Endodermal cell (in vitro differentiated cells): Measurements from ENCODE around the gene AIP. TPM values are rescaled to one million over a fixed set of nuclear protein-coding genes. Genes with fewer than 3 reads are reported as not detected.

Source experiments
- DNase-seq: peaks from one replicate; pipeline ENCODE4 v3.0.0-alpha.2; 2017
- H3K27ac ChIP-seq: 2 replicates; pipeline ENCODE4 v1.5.1; 2013; ENCODE audit warnings: mild to moderate bottlenecking, low read depth, low read length, moderate library complexity
- H3K27me3 ChIP-seq: 2 replicates; pipeline ENCODE4 v1.6.1; 2013; ENCODE audit warnings: mild to moderate bottlenecking, low read length, moderate library complexity; ENCODE audit not compliant: insufficient read depth, control insufficient read depth, poor library complexity, severe bottlenecking
- H3K36me3 ChIP-seq: 2 replicates; pipeline ENCODE4 v1.7.0; 2013; ENCODE audit warnings: mild to moderate bottlenecking, low read length, moderate library complexity; ENCODE audit not compliant: control insufficient read depth, insufficient read depth
- H3K4me1 ChIP-seq: one replicate; pipeline ENCODE4 v1.7.0; 2013; ENCODE audit warnings: low read length; ENCODE audit not compliant: control insufficient read depth, insufficient read depth
- H3K4me3 ChIP-seq: 2 replicates; pipeline ENCODE4 v1.5.1; 2013; ENCODE audit warnings: mild to moderate bottlenecking, low read length, moderate library complexity
- H3K9ac ChIP-seq: 2 replicates; pipeline ENCODE4 v1.6.1; 2013; ENCODE audit warnings: mild to moderate bottlenecking, low read length, moderate library complexity; ENCODE audit not compliant: poor library complexity, severe bottlenecking; ENCODE audit errors: extremely low read depth
- H3K9me3 ChIP-seq: 2 replicates; pipeline ENCODE4 v1.6.1; 2013; ENCODE audit warnings: mild to moderate bottlenecking, low read length, moderate library complexity; ENCODE audit not compliant: control insufficient read depth
- H3K27ac Mint-ChIP-seq: 2 replicates; pipeline ENCODE4 v1.8.0; 2020; ENCODE audit warnings: mixed read lengths
- H3K27me3 Mint-ChIP-seq: 2 replicates; pipeline ENCODE4 v1.8.0; 2021; ENCODE audit warnings: mild to moderate bottlenecking, mixed read lengths; ENCODE audit not compliant: insufficient read depth
- H3K36me3 Mint-ChIP-seq: 2 replicates; pipeline ENCODE4 v1.8.0; 2020; ENCODE audit warnings: low read depth, mixed read lengths
- H3K4me1 Mint-ChIP-seq: 2 replicates; pipeline ENCODE4 v1.8.0; 2020; ENCODE audit warnings: mixed read lengths
- H3K4me3 Mint-ChIP-seq: 2 replicates; pipeline ENCODE4 v1.8.0; 2020; ENCODE audit warnings: mild to moderate bottlenecking, moderate library complexity, mixed read lengths
- H3K9me3 Mint-ChIP-seq: 2 replicates; pipeline ENCODE4 v1.8.0; 2020; ENCODE audit warnings: mild to moderate bottlenecking, mixed read lengths
- CTCF ChIP-seq: fragments of 200-600 bp; sonication (generic); conservative IDR thresholded peaks from 2 replicates; pipeline ENCODE4 v1.5.0; 2021; ENCODE audit warnings: antibody characterized with exemption, mild to moderate bottlenecking
- WGBS, 2 experiments: methylation state at CpG; one replicate each; pipeline versions ENCODE4 v1.1.5 to v1.1.7; 2013; ENCODE audit warnings: missing lambda C conversion rate in 2 of 2, mixed read lengths in 1 of 2; ENCODE audit not compliant: insufficient coverage in 1 of 2, insufficient read length in 1 of 2; 5-methylcytosine and 5-hydroxymethylcytosine counted together
- total RNA-seq, 2 donors: library from RNA; stranded (reverse); fragmentation: NEBNext Ultra II Directional in 1 of 2; extraction: Animal tissue kit (Norgen Biotek cat#: 25700) in 1 of 2; gene quantifications; 2 replicates in 1 of 2; 3 replicates in 1 of 2; pipeline ENCODE4 v1.2.1, GENCODE V29; 2021

The AIP gene
- total RNA-seq, 2 donors from 2014 or later = 27.6 to 33.8 TPM

DNA sequence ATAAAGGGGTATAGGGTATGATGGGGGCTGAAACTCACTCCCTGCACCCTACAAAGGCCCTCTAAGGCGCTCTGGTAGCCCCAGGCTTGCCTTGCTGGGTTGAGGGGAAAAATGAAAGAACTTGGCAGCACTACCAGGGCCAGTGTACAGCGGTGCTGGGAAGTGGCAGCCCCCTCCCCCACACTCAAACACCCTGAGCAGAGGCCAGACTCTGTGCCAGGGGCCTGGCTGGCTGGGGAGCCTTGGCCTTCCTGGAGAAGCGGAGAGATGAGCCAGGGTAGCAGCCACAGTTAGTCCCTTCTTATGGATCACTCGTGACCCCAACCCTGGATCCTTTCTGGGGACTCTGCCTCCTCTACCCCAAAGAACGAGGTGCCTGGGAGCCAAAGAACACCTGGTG lies 16.5 kb upstream of the AIP start:
- Histone ChIP-seq H3K9ac (no peak overlapping the region), H3K9me3 (no peaks in the 10 kb centered on the region), H3K4me1 (no peaks in the 10 kb centered on the region), H3K27ac (no peak overlapping the region), H3K4me3 (no peak overlapping the region), H3K27me3 (no peaks in the 10 kb centered on the region), H3K36me3 (no peaks in the 10 kb centered on the region)
- no peak for DNase-seq
- no peaks in the 10 kb centered on the region for H3K9me3 Mint-ChIP-seq
- H3K4me3 Mint-ChIP-seq = no peak overlapping the region
- no peak for TF ChIP-seq CTCF
- 94% methylated on average over 5 of the region's 5 CpGs; no CpG with 5 or more reads in 1 of the 2 experiments for WGBS, 2 experiments
- H3K27me3 Mint-ChIP-seq = no peaks in the 10 kb centered on the region
- peaks cover 9% of the 10 kb centered on the region for H3K4me1 Mint-ChIP-seq
- peaks cover 4% of the 10 kb centered on the region for H3K36me3 Mint-ChIP-seq
- H3K27ac Mint-ChIP-seq = no peak overlapping the region

DNA sequence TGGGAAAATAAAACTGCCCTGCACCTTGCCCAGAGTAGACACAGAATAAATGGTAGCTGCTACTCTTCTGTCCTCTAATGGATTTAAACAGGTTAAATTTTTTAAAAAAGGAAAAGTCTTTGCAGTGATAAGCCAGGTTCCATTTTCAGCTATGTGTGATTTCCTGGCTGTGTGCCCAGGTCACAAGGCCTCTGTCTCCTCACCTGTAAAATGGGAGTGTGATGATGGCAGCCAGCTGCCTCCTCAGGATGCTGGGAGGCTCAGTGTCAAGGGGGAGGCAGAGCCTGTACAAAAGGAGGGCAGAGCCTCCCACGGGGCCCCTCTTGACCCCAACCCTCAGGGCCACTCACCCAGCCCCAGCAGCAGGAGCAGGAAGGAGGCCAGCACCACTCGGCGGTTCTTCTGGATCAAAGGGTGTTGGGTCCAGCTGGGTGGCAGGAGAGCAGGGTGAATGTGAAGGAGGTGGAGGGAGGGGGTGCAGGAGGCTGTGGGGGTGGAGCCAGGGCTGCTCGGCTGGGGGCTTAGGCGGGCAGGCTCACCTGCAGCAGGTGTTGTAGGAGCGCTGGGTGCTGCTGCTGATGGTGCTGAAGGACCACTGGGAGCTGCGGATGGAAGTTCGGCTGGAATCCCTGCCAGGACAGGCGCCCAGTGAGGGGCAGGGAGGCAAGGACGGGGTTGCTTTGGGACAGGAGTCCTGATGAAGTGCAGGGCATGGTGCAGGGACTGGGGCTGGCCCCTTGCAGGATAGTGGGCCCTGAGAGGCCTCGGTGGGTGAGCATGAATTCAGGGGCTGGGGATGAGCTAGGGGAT lies 15.7 kb upstream of the AIP start:
- H3K36me3 ChIP-seq = no peaks in the 10 kb centered on the region
- H3K4me3 Mint-ChIP-seq = peak overlapping the region; percentile 85
- no peaks in the 10 kb centered on the region for H3K9me3 ChIP-seq
- H3K36me3 Mint-ChIP-seq = peaks cover 4% of the 10 kb centered on the region
- no peak overlapping the region for H3K27ac ChIP-seq
- no peaks in the 10 kb centered on the region for H3K4me1 ChIP-seq
- no peak overlapping the region for H3K4me3 ChIP-seq
- 87 to 90% methylated on average over 5 to 11 of the region's 11 CpGs for WGBS, 2 experiments
- no peak overlapping the region for H3K27ac Mint-ChIP-seq
- H3K9ac ChIP-seq = no peak overlapping the region
- no peaks in the 10 kb centered on the region for H3K9me3 Mint-ChIP-seq
- no peak for DNase-seq
- no peaks in the 10 kb centered on the region for H3K27me3 Mint-ChIP-seq
- H3K27me3 ChIP-seq = no peaks in the 10 kb centered on the region
- H3K4me1 Mint-ChIP-seq = peaks cover 9% of the 10 kb centered on the region
- no peak for TF ChIP-seq CTCF

DNA sequence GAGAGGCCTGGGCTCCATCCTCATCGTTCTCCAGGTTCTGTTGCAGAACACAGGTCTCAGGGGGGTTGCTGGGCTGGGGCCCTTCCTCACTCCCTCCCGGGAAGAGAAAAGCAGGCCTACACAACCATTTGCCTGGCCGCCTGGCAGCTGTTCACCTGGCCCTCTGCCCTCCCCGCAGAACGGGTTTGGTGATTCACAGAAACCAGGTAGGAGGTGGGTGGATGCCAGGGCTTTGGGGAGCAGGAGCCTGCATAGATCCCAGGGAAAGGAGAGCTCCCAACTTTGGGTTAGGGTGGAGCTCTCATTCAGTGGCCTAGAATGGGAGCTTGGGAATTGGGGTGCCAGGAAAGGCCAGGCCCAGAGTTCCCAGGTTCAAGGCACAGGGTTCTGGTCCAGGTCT lies 14.8 kb upstream of the AIP start:
- Histone ChIP-seq H3K36me3 (no peaks in the 10 kb centered on the region), H3K27ac (no peak overlapping the region), H3K9me3 (no peaks in the 10 kb centered on the region), H3K9ac (peak overlapping the region; percentile 44), H3K27me3 (no peaks in the 10 kb centered on the region), H3K4me1 (no peaks in the 10 kb centered on the region), H3K4me3 (peak overlapping the region; percentile 81)
- H3K4me3 Mint-ChIP-seq = peak overlapping the region; percentile 85
- H3K27me3 Mint-ChIP-seq = no peaks in the 10 kb centered on the region
- no peaks in the 10 kb centered on the region for H3K9me3 Mint-ChIP-seq
- peaks cover 4% of the 10 kb centered on the region for H3K36me3 Mint-ChIP-seq
- peak overlapping the region; percentile 90 for H3K27ac Mint-ChIP-seq
- peaks cover 9% of the 10 kb centered on the region for H3K4me1 Mint-ChIP-seq
- TF ChIP-seq CTCF = no peak
- no peak for DNase-seq
- WGBS, 2 experiments = 82 to 84% methylated on average over 5 of the region's 5 CpGs
